SHP77 treated with DMSO at 0.1 percent for 48 hours (cell line): ENCODE data around the gene BICD2.
A peak's percentile ranks its signal among the peaks of the same experiment; 100 is the strongest.

ENCODE experiments used
- DNase-seq: peaks from one replicate; lab custom pipeline; 2025; lab: John Stamatoyannopoulos, UW

Gene BICD2

GRCh38 chr9:92747459-92748232 is 17.0 kb downstream of the BICD2 start:
- DNase-seq = no peak

- no peak for DNase-seq
These were observed 17.8 kb downstream of the BICD2 start for GRCh38 chr9:92746567-92747458.

GRCh38 chr9:92745881-92746280 is 18.8 kb downstream of the BICD2 start:
- DNase-seq = no peak

GRCh38 chr9:92745331-92745730 is 19.3 kb downstream of the BICD2 start:
- no peak for DNase-seq

GRCh38 chr9:92740969-92741368 is 23.7 kb downstream of the BICD2 start:
- DNase-seq = no peak

- no peak for DNase-seq
These were observed 24.1 kb downstream of the BICD2 start for GRCh38 chr9:92740446-92740961.

- no peak for DNase-seq
These were observed 24.6 kb downstream of the BICD2 start for GRCh38 chr9:92740009-92740408.

- DNase-seq = no peak
These were observed 25.2 kb downstream of the BICD2 start for GRCh38 chr9:92739346-92739970.

- DNase-seq = no peak
These were observed 26.0 kb downstream of the BICD2 start for GRCh38 chr9:92738661-92739081.

- no peak for DNase-seq
These were observed 26.9 kb downstream of the BICD2 start for GRCh38 chr9:92737611-92738299.

GRCh38 chr9:92737216-92737606 is 27.4 kb downstream of the BICD2 start:
- DNase-seq = no peak

GRCh38 chr9:92736563-92737215 is 27.9 kb downstream of the BICD2 start:
- no peak for DNase-seq

GRCh38 chr9:92735636-92736562 is 28.7 kb downstream of the BICD2 start:
- DNase-seq = no peak

GRCh38 chr9:92734931-92735635 is 29.6 kb downstream of the BICD2 start:
- no peak for DNase-seq

- DNase-seq = no peak
These were observed 33.7 kb downstream of the BICD2 start for GRCh38 chr9:92730897-92731296.

GRCh38 chr9:92729735-92730155 is 34.9 kb downstream of the BICD2 start:
- DNase-seq = no peak

GRCh38 chr9:92728831-92729734 is 35.5 kb downstream of the BICD2 start:
- DNase-seq = peak; percentile 14
